Ovary (tissue), 9 donors: ENCODE data around the gene TFAM. TPM values are rescaled to one million over a fixed set of nuclear protein-coding genes. Genes with fewer than 3 reads are reported as not detected.

Experiments used
- DNase-seq, 5 donors: peaks; one replicate each; pipeline ENCODE4 v3.0.0-alpha.2; 2019 to 2020
- H3K27ac ChIP-seq, 2 donors: fragments of 200-600 bp; one replicate each; pipeline versions ENCODE4 v1.5.1 to v1.8.0; 2019 to 2022
- H3K27me3 ChIP-seq: fragments of 200-600 bp; one replicate; pipeline ENCODE4 v1.8.0; 2022
- H3K36me3 ChIP-seq: fragments of 200-600 bp; sonication (generic); one replicate; pipeline ENCODE4 v1.5.1; 2019
- H3K4me1 ChIP-seq: one replicate; pipeline ENCODE4 v1.8.1; 2013; ENCODE audit warnings: mild to moderate bottlenecking, moderate library complexity; ENCODE audit not compliant: insufficient read depth
- H3K4me3 ChIP-seq: fragments of 200-600 bp; sonication (generic); one replicate; pipeline ENCODE4 v1.5.1; 2017
- H3K9me3 ChIP-seq, 2 donors: fragments of 200-600 bp in 1 of 2; sonication (generic) in 1 of 2; one replicate each; pipeline versions ENCODE4 v1.5.1 to v1.8.1; 2013 to 2019; ENCODE audit warnings: mild to moderate bottlenecking in 1 of 2, moderate library complexity in 1 of 2
- CTCF ChIP-seq, 3 donors: fragments of 450-650 bp in 2 of 3; fragments of 200-600 bp in 1 of 3; IDR thresholded peaks; one replicate each; pipeline versions ENCODE4 v1.5.1 to v1.8.0; 2016 to 2022; ENCODE audit warnings: antibody characterized with exemption in 3 of 3, mild to moderate bottlenecking in 1 of 3
- EP300 ChIP-seq: sonication (generic); formaldehyde crosslinking; IDR thresholded peaks from one replicate; pipeline ENCODE4 v1.6.1; 2017; ENCODE audit warnings: antibody characterized with exemption
- POLR2A ChIP-seq: fragments of 450-650 bp; IDR thresholded peaks from one replicate; pipeline ENCODE4 v1.6.1; 2017; ENCODE audit warnings: antibody characterized with exemption, mild to moderate bottlenecking, moderate library complexity
- WGBS, 3 donors: extraction: QIAGEN DNeasy Blood & Tissue Kit in 1 of 3; methylation state at CpG; one replicate each; pipeline versions ENCODE4 v1.1.5 to v1.1.7; 2013 to 2017; 5-methylcytosine and 5-hydroxymethylcytosine counted together
- intact Hi-C, 4 donors: fragments of 100-400 bp; cut with DNase I; formaldehyde crosslinking; loops; one replicate each; pipeline versions ENCODE4 v1.11.0 to v1.15.1; 2022 to 2023
- polyA plus RNA-seq, 2 donors: library from polyadenylated mRNA; stranded (reverse); fragments of 200-250 nt in 1 of 2; fragments of 350-450 nt in 1 of 2; fragmentation: Illumina TruSeq in 1 of 2; extraction: RNeasy Lipid Tissue Mini Kit (QIAGEN cat#74804) in 1 of 2; gene quantifications; one replicate each; pipeline ENCODE4 v1.2.3, GENCODE V29; 2013 to 2014
- total RNA-seq, 7 donors: library from RNA; depleted of rRNA in 2 of 7; stranded (reverse); fragments of >200 nt in 2 of 7; fragmentation: NEBNext Ultra II Directional in 3 of 7; extraction: Animal tissue kit (Norgen Biotek cat#: 25700) in 3 of 7; gene quantifications; one replicate each; pipeline versions ENCODE4 v1.1.0 to v1.2.4, GENCODE V29; 2016 to 2023
- donor health status: DM: no; HTN: no; CAD: no; lungs with moderate emphysema.
- donor health status: DM: no; HTN: no; CAD: no.
- donor health status: Bipolar disorder and iron deficiency.
- donor health status: DM: yes; HTN: yes; CAD: no.
- donor health status: DM: no; HTN: no; CAD: no.
- donor health status: DM: yes; HTN: yes; CAD: no.

The TFAM gene
- total and polyA plus RNA-seq, 9 donors = 12.0 to 46.6 (median 33.4) TPM

- Histone ChIP-seq H3K27me3 (no peaks in the 10 kb centered on the region), H3K9me3 (no peaks in the 10 kb centered on the region), H3K4me1 (peaks cover 3% of the 10 kb centered on the region), H3K4me3 (no peak overlapping the region), H3K27ac (no peak overlapping the region), H3K36me3 (no peaks in the 10 kb centered on the region)
- no peak for DNase-seq
- intact Hi-C loops = no loop called here
- TF ChIP-seq CTCF (IDR thresholded peaks at IDR 0.05) (no peak), EP300 (no peak), POLR2A (no peak)
- 47 to 58% (median 52%) methylated on average over 4 of the region's 4 CpGs for WGBS, 3 donors
These were observed 50.9 kb downstream of the TFAM start for GRCh38 chr10:58436071-58436470.

- Histone ChIP-seq H3K27me3 (no peaks in the 10 kb centered on the region), H3K4me3 (no peak overlapping the region), H3K36me3 (no peaks in the 10 kb centered on the region), H3K4me1 (peaks cover 3% of the 10 kb centered on the region), H3K27ac (no peak overlapping the region), H3K9me3 (no peaks in the 10 kb centered on the region)
- 26 to 33% (median 28%) methylated on average over 3 of the region's 3 CpGs for WGBS, 3 donors
- TF ChIP-seq POLR2A = no peak
- TF ChIP-seq EP300 = no peak
- no peak for TF ChIP-seq CTCF (IDR thresholded peaks at IDR 0.05)
- DNase-seq = no peak
- intact Hi-C loops = no loop called here
These were observed 53.2 kb downstream of the TFAM start for GRCh38 chr10:58438340-58438871.

- no peaks in the 10 kb centered on the region for H3K9me3 ChIP-seq
- 72 to 81% (median 73%) methylated on average over 1 of the region's 1 CpG for WGBS, 3 donors
- no peak for DNase-seq
- TF ChIP-seq EP300 (no peak), CTCF (IDR thresholded peaks at IDR 0.05) (no peak), POLR2A (no peak)
- no peaks in the 10 kb centered on the region for H3K27me3 ChIP-seq
- H3K4me3 ChIP-seq = no peak overlapping the region
- intact Hi-C loops = no loop called here
- no peaks in the 10 kb centered on the region for H3K36me3 ChIP-seq
- no peak overlapping the region for H3K27ac ChIP-seq
- H3K4me1 ChIP-seq = peaks cover 3% of the 10 kb centered on the region
These were observed 53.8 kb downstream of the TFAM start for GRCh38 chr10:58438986-58439385.

- no peak overlapping the region for H3K4me3 ChIP-seq
- no peaks in the 10 kb centered on the region for H3K9me3 ChIP-seq
- H3K27me3 ChIP-seq = no peaks in the 10 kb centered on the region
- H3K4me1 ChIP-seq = peaks cover 3% of the 10 kb centered on the region
- H3K36me3 ChIP-seq = no peaks in the 10 kb centered on the region
- TF ChIP-seq EP300 (no peak), POLR2A (no peak), CTCF (IDR thresholded peaks at IDR 0.05) (no peak)
- H3K27ac ChIP-seq = no peak overlapping the region
- WGBS, 3 donors = 76 to 92% (median 87%) methylated on average over 5 of the region's 5 CpGs
- intact Hi-C loops = no loop called here
- no peak for DNase-seq
These were observed 54.6 kb downstream of the TFAM start for GRCh38 chr10:58439632-58440364.
